HS-27A (cell line): ENCODE measurements around the gene LTO1.

ENCODE experiments used
- DNase-seq: peaks from one replicate; pipeline ENCODE4 v3.0.0-alpha.2; 2012; ENCODE audit warnings: low read depth, missing footprints

LTO1 gene

GRCh38 chr11:69657456-69657910 is 17.7 kb downstream of the LTO1 start:
- DNase-seq, result no peak

GRCh38 chr11:69656536-69657455 is 18.4 kb downstream of the LTO1 start:
- DNase-seq, result no peak

- DNase-seq, result no peak
Observed at GRCh38 chr11:69655479-69656428, 19.4 kb downstream of the LTO1 start.

- DNase-seq, result no peak
Observed at GRCh38 chr11:69654660-69655478, 20.3 kb downstream of the LTO1 start.

GRCh38 chr11:69654001-69654659 is 21.0 kb downstream of the LTO1 start:
- no peak for DNase-seq

GRCh38 chr11:69653406-69653960 is 21.7 kb downstream of the LTO1 start:
- DNase-seq, result no peak

GRCh38 chr11:69652999-69653398 is 22.2 kb downstream of the LTO1 start:
- DNase-seq, result no peak

GRCh38 chr11:69651834-69652620 is 23.1 kb downstream of the LTO1 start:
- DNase-seq, result no peak

- DNase-seq, result no peak
Observed at GRCh38 chr11:69650832-69651344, 24.3 kb downstream of the LTO1 start.

GRCh38 chr11:69650081-69650831 is 24.9 kb downstream of the LTO1 start:
- DNase-seq, result no peak

- DNase-seq, result no peak
Observed at GRCh38 chr11:69649576-69649900, 25.6 kb downstream of the LTO1 start.

- DNase-seq, result no peak
Observed at GRCh38 chr11:69648679-69649575, 26.2 kb downstream of the LTO1 start.

GRCh38 chr11:69647761-69648497 is 27.2 kb downstream of the LTO1 start:
- no peak for DNase-seq

- no peak for DNase-seq
Observed at GRCh38 chr11:69647390-69647748, 27.8 kb downstream of the LTO1 start.

GRCh38 chr11:69646493-69647389 is 28.4 kb downstream of the LTO1 start:
- DNase-seq, result no peak

- no peak for DNase-seq
Observed at GRCh38 chr11:69645801-69646492, 29.2 kb downstream of the LTO1 start.
